C4-2B (cell line): Measurements from ENCODE around the gene HCRTR2.

ENCODE experiments used
- CTCF ChIP-seq: fragments of 450-650 bp; conservative IDR thresholded peaks from 2 replicates; pipeline ENCODE4 v1.5.1; 2017; ENCODE audit warnings: mild to moderate bottlenecking
- ZFX ChIP-seq: fragments of 450-650 bp; IDR thresholded peaks from 2 replicates; pipeline ENCODE4 v1.6.1; 2017

GRCh38 chr6:55174211-55175026 is at the start of gene HCRTR2:
- TF ChIP-seq CTCF (no peak), ZFX (no peak)
